ENCODE results near the gene RNF10. TPM values are rescaled to one million over a fixed set of nuclear protein-coding genes. Genes with fewer than 3 reads are reported as not detected.
A peak's percentile ranks its signal among the peaks of the same experiment; 100 is the strongest.

RNF10 gene
- total RNA-seq, 4 donors from 2014 or later: 220 to 375 (median 305) TPM

DNA sequence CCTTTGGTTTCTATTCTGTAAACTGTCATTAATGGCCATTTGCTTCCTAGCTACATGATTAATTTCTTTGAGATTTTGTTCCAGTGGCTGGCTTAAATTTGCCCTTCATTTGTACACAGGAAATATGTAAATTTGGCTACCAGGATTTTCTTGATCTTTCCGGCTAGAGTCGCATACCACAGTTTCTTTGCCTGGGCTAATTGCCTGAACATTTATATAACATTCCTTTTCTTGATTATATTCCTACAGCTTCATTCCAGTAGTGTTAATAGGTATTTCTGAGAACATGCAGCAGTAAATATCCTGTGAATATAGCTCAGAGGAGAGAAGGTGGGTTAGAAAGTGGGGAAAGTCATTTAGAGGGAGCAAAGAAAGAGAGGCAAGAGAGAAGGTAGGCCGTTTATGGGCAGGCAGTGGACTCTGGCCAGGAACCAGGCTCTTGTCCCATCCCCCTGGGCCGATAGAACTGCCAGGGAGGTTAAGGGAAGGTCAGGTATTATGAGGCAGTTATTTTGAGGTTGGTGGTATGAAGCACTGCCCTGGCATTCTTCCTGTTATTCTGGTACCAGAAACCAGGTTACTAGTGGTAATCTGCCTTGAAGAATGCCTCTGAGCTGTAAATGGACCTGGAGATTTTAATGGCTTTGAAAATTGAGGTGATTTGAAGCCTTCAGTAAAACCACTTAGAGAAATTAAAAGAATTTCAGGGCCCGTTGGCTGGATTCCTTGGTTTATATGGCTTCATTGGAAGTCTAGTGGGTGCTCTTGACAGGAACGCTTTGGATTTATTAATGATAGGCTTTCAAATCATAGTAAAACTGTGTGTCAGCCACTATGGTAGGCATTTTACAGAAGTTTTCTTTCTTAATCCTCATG lies 4.4 kb downstream of the RNF10 start:
- H3K36me3 ChIP-seq: peaks cover 0 to 8% (median 0%) of the 10 kb centered on the region in 3 donors
- H3K27ac ChIP-seq: peak overlapping the region; percentile 37 to 74 (median 66)
- H3K9me3 ChIP-seq: no peaks in the 10 kb centered on the region
- TF ChIP-seq POLR2A (IDR thresholded peaks at IDR 0.05): no peak
- TF ChIP-seq, protein P1, sequence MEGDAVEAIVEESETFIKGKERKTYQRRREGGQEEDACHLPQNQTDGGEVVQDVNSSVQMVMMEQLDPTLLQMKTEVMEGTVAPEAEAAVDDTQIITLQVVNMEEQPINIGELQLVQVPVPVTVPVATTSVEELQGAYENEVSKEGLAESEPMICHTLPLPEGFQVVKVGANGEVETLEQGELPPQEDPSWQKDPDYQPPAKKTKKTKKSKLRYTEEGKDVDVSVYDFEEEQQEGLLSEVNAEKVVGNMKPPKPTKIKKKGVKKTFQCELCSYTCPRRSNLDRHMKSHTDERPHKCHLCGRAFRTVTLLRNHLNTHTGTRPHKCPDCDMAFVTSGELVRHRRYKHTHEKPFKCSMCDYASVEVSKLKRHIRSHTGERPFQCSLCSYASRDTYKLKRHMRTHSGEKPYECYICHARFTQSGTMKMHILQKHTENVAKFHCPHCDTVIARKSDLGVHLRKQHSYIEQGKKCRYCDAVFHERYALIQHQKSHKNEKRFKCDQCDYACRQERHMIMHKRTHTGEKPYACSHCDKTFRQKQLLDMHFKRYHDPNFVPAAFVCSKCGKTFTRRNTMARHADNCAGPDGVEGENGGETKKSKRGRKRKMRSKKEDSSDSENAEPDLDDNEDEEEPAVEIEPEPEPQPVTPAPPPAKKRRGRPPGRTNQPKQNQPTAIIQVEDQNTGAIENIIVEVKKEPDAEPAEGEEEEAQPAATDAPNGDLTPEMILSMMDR (IDR thresholded peaks at IDR 0.05): no peak
- H3K27me3 ChIP-seq: no peaks in the 10 kb centered on the region
- H3K4me1 ChIP-seq: peaks cover 6 to 65% (median 19%) of the 10 kb centered on the region in 4 donors
- peak overlapping the region in 2 of 4 donors; percentile 9 to 96 for H3K4me3 ChIP-seq
- DNase-seq: peak in 2 of 3 donors; percentile 70 to 77

DNA sequence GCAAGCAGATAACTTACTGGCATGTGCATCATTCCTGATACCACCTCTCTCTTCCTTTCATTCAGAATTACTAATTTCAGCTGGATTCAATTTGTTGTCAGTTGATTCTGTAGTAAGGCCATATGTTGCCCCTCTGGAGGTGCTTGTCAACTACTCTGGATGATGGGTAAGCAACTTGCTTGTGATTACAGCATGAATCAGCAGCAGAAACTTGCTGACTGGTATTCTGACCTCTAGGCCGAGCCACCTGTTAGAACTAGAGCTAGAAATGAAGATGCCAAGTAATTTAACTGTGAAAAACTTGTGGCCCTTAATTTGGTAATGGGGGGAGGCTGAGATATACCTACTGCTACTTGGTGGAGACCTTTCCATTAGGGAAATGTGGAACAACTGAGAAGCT lies 5.1 kb downstream of the RNF10 start:
- Histone ChIP-seq H3K27ac (peak overlapping the region in 3 of 4 donors; percentile 37 to 74 (median 65)), H3K4me1 (peaks cover 6 to 73% (median 19%) of the 10 kb centered on the region in 4 donors), H3K36me3 (peaks cover 0 to 16% (median 0%) of the 10 kb centered on the region in 3 donors), H3K27me3 (no peaks in the 10 kb centered on the region), H3K4me3 (peak overlapping the region in 2 of 4 donors; percentile 9 to 96), H3K9me3 (no peaks in the 10 kb centered on the region)
- no peak for DNase-seq
- TF ChIP-seq, protein P1 (IDR thresholded peaks at IDR 0.05): no peak
- TF ChIP-seq POLR2A (IDR thresholded peaks at IDR 0.05): no peak

- Histone ChIP-seq H3K4me1 (peaks cover 6 to 72% (median 19%) of the 10 kb centered on the region in 4 donors), H3K27me3 (no peaks in the 10 kb centered on the region), H3K4me3 (no peak overlapping the region), H3K36me3 (peaks cover 0 to 16% (median 0%) of the 10 kb centered on the region in 3 donors), H3K27ac (no peak overlapping the region), H3K9me3 (no peaks in the 10 kb centered on the region)
- DNase-seq: no peak
- no peak for TF ChIP-seq POLR2A (IDR thresholded peaks at IDR 0.05)
- TF ChIP-seq, protein P1 (IDR thresholded peaks at IDR 0.05): no peak
These were observed 6.3 kb downstream of the RNF10 start for GRCh38 chr12:120540445-120540844.

- DNase-seq: no peak
- H3K27me3 ChIP-seq: no peaks in the 10 kb centered on the region
- TF ChIP-seq, protein P1 (IDR thresholded peaks at IDR 0.05): no peak
- TF ChIP-seq POLR2A (IDR thresholded peaks at IDR 0.05): no peak
- no peaks in the 10 kb centered on the region for H3K9me3 ChIP-seq
- no peak overlapping the region for H3K27ac ChIP-seq
- no peak overlapping the region for H3K4me3 ChIP-seq
- peaks cover 5 to 55% (median 15%) of the 10 kb centered on the region in 4 donors for H3K4me1 ChIP-seq
- peaks cover 0 to 29% (median 0%) of the 10 kb centered on the region in 3 donors for H3K36me3 ChIP-seq
These were observed 8.0 kb downstream of the RNF10 start for GRCh38 chr12:120542166-120542565.

GRCh38 chr12:120544691-120545090 lies 10.5 kb downstream of the RNF10 start:
- DNase-seq: no peak
- Histone ChIP-seq H3K27me3 (no peaks in the 10 kb centered on the region), H3K4me1 (peaks cover 0 to 36% (median 0%) of the 10 kb centered on the region in 4 donors), H3K36me3 (peaks cover 0 to 54% (median 0%) of the 10 kb centered on the region in 3 donors), H3K27ac (no peak overlapping the region), H3K4me3 (no peak overlapping the region), H3K9me3 (no peaks in the 10 kb centered on the region)
- TF ChIP-seq, protein P1 (IDR thresholded peaks at IDR 0.05): no peak
- no peak for TF ChIP-seq POLR2A (IDR thresholded peaks at IDR 0.05)

All from Peyer's patch (tissue), 4 donors.